Tibial artery (tissue), 4 donors: ENCODE data around the gene PRKCD.

Experiments
- DNase-seq, 2 donors: peaks; one replicate each; pipeline ENCODE4 v3.0.0-alpha.2; 2019
- H3K27ac ChIP-seq, 2 donors: fragments of 200-600 bp; sonication (generic) in 1 of 2; 1 replicate in 1 of 2; 2 replicates in 1 of 2; pipeline ENCODE4 v1.5.1; 2018 to 2019; ENCODE audit warnings: mild to moderate bottlenecking in 1 of 2
- H3K27me3 ChIP-seq, 2 donors: fragments of 200-600 bp; sonication (generic) in 1 of 2; one replicate each; pipeline versions ENCODE4 v1.5.1 to v1.6.0; 2016 to 2019
- H3K36me3 ChIP-seq, 3 donors: fragments of 200-600 bp; sonication (generic) in 2 of 3; one replicate each; pipeline ENCODE4 v1.5.1; 2016 to 2019; ENCODE audit warnings: mild to moderate bottlenecking in 2 of 3
- H3K4me1 ChIP-seq, 4 donors: fragments of 200-600 bp; sonication (generic) in 2 of 4; 1 replicate in 3 of 4; 2 replicates in 1 of 4; pipeline ENCODE4 v1.5.1; 2016 to 2019
- H3K4me3 ChIP-seq, 2 donors: fragments of 200-600 bp; sonication (generic) in 1 of 2; 1 replicate in 1 of 2; 2 replicates in 1 of 2; pipeline ENCODE4 v1.5.1; 2018 to 2019; ENCODE audit warnings: mild to moderate bottlenecking in 2 of 2
- H3K9me3 ChIP-seq, 3 donors: fragments of 200-600 bp; sonication (generic) in 1 of 3; one replicate each; pipeline ENCODE4 v1.5.1; 2016 to 2019
- CTCF ChIP-seq, 2 experiments: fragments of 200-600 bp in 1 of 2; fragments of 450-650 bp in 1 of 2; IDR thresholded peaks; one replicate each; pipeline ENCODE4 v1.5.1; 2017 to 2019; ENCODE audit warnings: antibody characterized with exemption in 2 of 2, mild to moderate bottlenecking in 1 of 2, moderate library complexity in 1 of 2
- intact Hi-C: fragments of 100-400 bp; cut with DNase I; formaldehyde crosslinking; loops from one replicate; pipeline ENCODE4 v1.15.0; 2023; ENCODE audit warnings: low total_unique reads

The PRKCD gene

GRCh38 chr3:53116956-53117355, 44.1 kb upstream of the PRKCD start:
- no peak for DNase-seq
- no peaks in the 10 kb centered on the region for H3K27me3 ChIP-seq
- H3K4me3 ChIP-seq: no peak overlapping the region
- intact Hi-C loops: no loop called here
- H3K4me1 ChIP-seq: no peaks in the 10 kb centered on the region
- H3K9me3 ChIP-seq: no peaks in the 10 kb centered on the region
- H3K36me3 ChIP-seq: peaks cover 51 to 78% (median 63%) of the 10 kb centered on the region in 3 donors
- H3K27ac ChIP-seq: no peak overlapping the region
- no peak for TF ChIP-seq CTCF (IDR thresholded peaks at IDR 0.05)

GRCh38 chr3:53120336-53120735, 40.7 kb upstream of the PRKCD start:
- H3K27me3 ChIP-seq: no peaks in the 10 kb centered on the region
- no peak overlapping the region for H3K27ac ChIP-seq
- H3K36me3 ChIP-seq: peaks cover 84 to 98% (median 96%) of the 10 kb centered on the region in 3 donors
- H3K9me3 ChIP-seq: no peaks in the 10 kb centered on the region
- no peak for DNase-seq
- intact Hi-C loops: no loop called here
- H3K4me1 ChIP-seq: no peaks in the 10 kb centered on the region
- H3K4me3 ChIP-seq: no peak overlapping the region
- no peak for TF ChIP-seq CTCF (IDR thresholded peaks at IDR 0.05)

- intact Hi-C loops: no loop called here
- H3K36me3 ChIP-seq: peaks cover 83 to 89% (median 83%) of the 10 kb centered on the region in 3 donors
- H3K9me3 ChIP-seq: no peaks in the 10 kb centered on the region
- H3K27ac ChIP-seq: no peak overlapping the region
- DNase-seq: no peak
- H3K27me3 ChIP-seq: no peaks in the 10 kb centered on the region
- no peak for TF ChIP-seq CTCF (IDR thresholded peaks at IDR 0.05)
- H3K4me1 ChIP-seq: no peaks in the 10 kb centered on the region
- no peak overlapping the region for H3K4me3 ChIP-seq
Observed at GRCh38 chr3:53122255-53122932, 38.6 kb upstream of the PRKCD start.

- no peaks in the 10 kb centered on the region for H3K9me3 ChIP-seq
- H3K4me3 ChIP-seq: no peak overlapping the region
- intact Hi-C loops: no loop called here
- H3K27ac ChIP-seq: no peak overlapping the region
- H3K4me1 ChIP-seq: no peaks in the 10 kb centered on the region
- no peak for TF ChIP-seq CTCF (IDR thresholded peaks at IDR 0.05)
- DNase-seq: no peak
- no peaks in the 10 kb centered on the region for H3K27me3 ChIP-seq
- H3K36me3 ChIP-seq: peaks cover 77 to 83% (median 78%) of the 10 kb centered on the region in 3 donors
Observed at GRCh38 chr3:53122933-53123305, 38.1 kb upstream of the PRKCD start.

- no peak for DNase-seq
- peaks cover 71 to 78% (median 72%) of the 10 kb centered on the region in 3 donors for H3K36me3 ChIP-seq
- H3K9me3 ChIP-seq: no peaks in the 10 kb centered on the region
- H3K4me3 ChIP-seq: no peak overlapping the region
- H3K27me3 ChIP-seq: no peaks in the 10 kb centered on the region
- H3K27ac ChIP-seq: no peak overlapping the region
- H3K4me1 ChIP-seq: no peaks in the 10 kb centered on the region
- intact Hi-C loops: no loop called here
- TF ChIP-seq CTCF (IDR thresholded peaks at IDR 0.05): no peak
Observed at GRCh38 chr3:53123510-53123909, 37.5 kb upstream of the PRKCD start.
